Esophagus muscularis mucosa (tissue), 4 donors: Measurements from ENCODE around the gene TCEANC2. TPM values are rescaled to one million over a fixed set of nuclear protein-coding genes. Genes with fewer than 3 reads are reported as not detected.
"Not testable (repeated sequence)": the region's sequence is repeated elsewhere in the genome, so short reads cannot be mapped to it uniquely, and the experiment has no call there.

Source experiments
- DNase-seq: peaks from one replicate; pipeline ENCODE4 v3.0.0-alpha.2; 2017; ENCODE audit errors: extremely low spot score
- H3K27ac ChIP-seq, 4 donors: fragments of 200-600 bp; sonication (generic); replicated peaks in 1 of 4; 1 replicate in 3 of 4; 2 replicates in 1 of 4; pipeline ENCODE4 v1.5.1; 2016 to 2019; ENCODE audit warnings: mild to moderate bottlenecking in 1 of 4
- H3K27me3 ChIP-seq, 4 donors: fragments of 200-600 bp; sonication (generic); one replicate each; pipeline versions ENCODE4 v1.5.1 to v1.6.0; 2016 to 2019
- H3K36me3 ChIP-seq, 4 donors: fragments of 200-600 bp; sonication (generic); one replicate each; pipeline ENCODE4 v1.5.1; 2016 to 2019
- H3K4me1 ChIP-seq, 4 donors: fragments of 200-600 bp; sonication (generic); one replicate each; pipeline ENCODE4 v1.5.1; 2016 to 2019
- H3K4me3 ChIP-seq, 4 donors: fragments of 200-600 bp; sonication (generic); 1 replicate in 2 of 4; 2 replicates in 2 of 4; pipeline ENCODE4 v1.5.1; 2016 to 2019; ENCODE audit warnings: mild to moderate bottlenecking in 4 of 4, moderate library complexity in 1 of 4
- H3K9me3 ChIP-seq, 4 donors: fragments of 200-600 bp; sonication (generic); 1 replicate in 3 of 4; 2 replicates in 1 of 4; pipeline ENCODE4 v1.5.1; 2016 to 2019
- CTCF ChIP-seq, 3 experiments: fragments of 200-600 bp in 2 of 3; fragments of 450-650 bp in 1 of 3; sonication (generic) in 2 of 3; IDR thresholded peaks; one replicate each; pipeline ENCODE4 v1.5.1; 2017 to 2019; ENCODE audit warnings: antibody characterized with exemption in 3 of 3, mild to moderate bottlenecking in 2 of 3, moderate library complexity in 1 of 3
- EP300 ChIP-seq: sonication (generic); formaldehyde crosslinking; IDR thresholded peaks from one replicate; pipeline ENCODE4 v1.6.1; 2017; ENCODE audit warnings: antibody characterized with exemption
- POLR2A ChIP-seq: fragments of 450-650 bp; IDR thresholded peaks from one replicate; pipeline ENCODE4 v1.6.1; 2017; ENCODE audit warnings: antibody characterized with exemption, moderate library complexity, mild to moderate bottlenecking, low read depth
- POLR2AphosphoS5 ChIP-seq, 2 donors: sonication (generic); formaldehyde crosslinking; IDR thresholded peaks; one replicate each; pipeline ENCODE4 v1.6.1; 2017; ENCODE audit warnings: antibody characterized with exemption in 2 of 2
- WGBS: methylation state at CpG from one replicate; pipeline ENCODE4 v1.1.5; 2018; 5-methylcytosine and 5-hydroxymethylcytosine counted together
- intact Hi-C: fragments of 100-400 bp; cut with DNase I; formaldehyde crosslinking; loops from one replicate; pipeline ENCODE4 v1.15.1; 2023
- total RNA-seq, 4 donors: library from RNA; depleted of rRNA; stranded (reverse); fragments of >200 nt; gene quantifications; one replicate each; pipeline versions ENCODE4 v1.1.0 to v1.2.1, GENCODE V29; 2016

The TCEANC2 gene
- total RNA-seq, result 1 to 10 TPM; 4.8 to 8.6 (median 7.1) TPM

DNA sequence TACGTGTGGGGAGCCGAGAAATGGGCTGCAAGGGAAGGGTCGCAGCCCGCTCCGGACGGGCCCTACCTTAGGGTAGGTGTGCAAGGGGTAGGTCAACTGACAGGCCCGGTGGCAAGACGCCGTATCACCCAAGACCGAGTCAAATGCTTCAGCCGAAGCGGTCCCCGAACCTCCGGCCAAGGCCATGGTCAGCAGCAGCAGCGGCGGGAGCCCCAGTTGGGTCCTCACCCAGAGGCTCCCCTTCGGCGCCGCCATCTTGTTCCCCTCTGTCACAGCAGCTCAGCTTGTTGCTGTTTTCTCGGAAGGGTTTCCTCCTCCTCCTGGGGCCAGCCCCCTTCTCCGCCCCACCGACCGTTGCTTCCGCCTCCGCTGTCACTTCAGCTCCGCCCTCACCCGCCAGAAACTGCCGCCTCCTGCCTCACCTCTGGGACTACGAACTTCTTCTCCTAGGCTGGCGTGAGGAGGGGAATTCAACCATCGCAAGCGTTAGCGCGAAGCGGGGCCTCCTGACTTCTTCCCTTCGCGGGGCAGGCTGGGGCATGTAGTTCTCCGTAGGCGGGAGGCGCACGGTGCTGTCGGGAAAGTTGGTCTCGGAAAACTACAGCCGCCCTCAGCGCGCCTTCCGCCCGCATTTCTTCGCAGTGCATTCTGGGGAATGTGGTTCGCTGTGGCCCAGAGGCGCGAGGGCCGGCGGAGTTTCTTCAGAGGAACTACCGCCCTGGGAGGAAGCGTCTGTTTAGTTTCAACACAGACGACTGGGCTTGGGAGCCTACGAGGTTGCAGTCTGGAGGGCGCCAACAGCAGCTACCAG, at the start of gene TCEANC2, which contains the start of gene TMEM59:
TCEANC2 (plus strand) TSS at position 675 of the 811 bp plus-strand sequence. CDS start 815 bp downstream, outside the sequence.
TMEM59 (minus strand) TSS at position 271 of the 811 bp plus-strand sequence; CDS start at position 255, 16 bp downstream.
- H3K36me3 ChIP-seq, result no peaks in the 10 kb centered on the region
- TF ChIP-seq CTCF (IDR thresholded peaks at IDR 0.05) (peak in 1 of 3 experiments; percentile 16), EP300 (no peak), POLR2A (peak; percentile 51), POLR2AphosphoS5 (IDR thresholded peaks at IDR 0.05) (peak; percentile 93)
- no peaks in the 10 kb centered on the region for H3K9me3 ChIP-seq
- WGBS, result under 1% methylated on average over 40 of the region's 59 CpGs
- H3K4me1 ChIP-seq, result peaks cover 37 to 57% (median 55%) of the 10 kb centered on the region in 4 donors
- intact Hi-C loops, result no loop called here
- H3K27ac ChIP-seq, result peak within 1 kb of the TSS; percentile 92 to 98 (median 96)
- peak within 1 kb of the TSS; percentile 73 to 96 (median 89) for H3K4me3 ChIP-seq
- DNase-seq, result peak; percentile 99
- no peaks in the 10 kb centered on the region for H3K27me3 ChIP-seq

DNA sequence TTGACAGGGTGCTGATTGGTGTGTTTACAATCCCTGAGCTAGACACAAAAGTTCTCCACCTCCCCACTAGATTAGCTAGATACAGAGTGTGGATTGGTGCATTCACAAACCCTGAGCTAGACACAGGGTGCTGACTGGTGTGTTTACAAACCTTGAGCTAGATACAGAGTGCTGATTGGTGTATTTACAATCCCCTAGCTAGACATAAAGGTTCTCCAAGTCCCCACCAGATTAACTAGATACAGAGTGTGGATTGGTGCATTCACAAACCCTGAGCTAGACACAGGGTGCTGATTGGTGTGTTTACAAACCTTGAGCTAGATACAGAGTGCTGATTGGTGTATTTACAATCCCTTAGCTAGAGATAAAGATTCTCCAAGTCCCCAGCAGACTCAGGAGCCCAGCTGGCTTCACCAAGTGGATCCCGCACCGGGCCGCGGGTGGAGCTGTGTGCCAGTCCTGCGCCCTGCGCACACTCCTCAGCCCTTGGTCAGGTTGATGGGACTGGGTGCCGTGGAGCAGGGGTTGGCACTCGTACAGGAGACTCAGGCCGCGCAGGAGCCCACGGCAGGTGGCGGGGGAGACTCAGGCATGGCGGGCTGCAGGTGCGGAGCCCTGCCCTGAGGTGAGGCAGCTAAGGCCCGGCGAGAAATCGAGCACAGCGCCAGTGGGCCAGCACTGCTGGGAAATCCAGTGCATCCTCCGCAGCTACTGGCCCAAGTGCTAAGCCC, 49.5 kb upstream of the TCEANC2 start:
- H3K27me3 ChIP-seq, intact Hi-C loops, H3K4me1 ChIP-seq, H3K27ac ChIP-seq, H3K36me3 ChIP-seq, H3K4me3 ChIP-seq, H3K9me3 ChIP-seq, DNase-seq: not testable (repeated sequence)
- WGBS, result no CpG with 5 or more reads among the region's 19 CpGs

DNA sequence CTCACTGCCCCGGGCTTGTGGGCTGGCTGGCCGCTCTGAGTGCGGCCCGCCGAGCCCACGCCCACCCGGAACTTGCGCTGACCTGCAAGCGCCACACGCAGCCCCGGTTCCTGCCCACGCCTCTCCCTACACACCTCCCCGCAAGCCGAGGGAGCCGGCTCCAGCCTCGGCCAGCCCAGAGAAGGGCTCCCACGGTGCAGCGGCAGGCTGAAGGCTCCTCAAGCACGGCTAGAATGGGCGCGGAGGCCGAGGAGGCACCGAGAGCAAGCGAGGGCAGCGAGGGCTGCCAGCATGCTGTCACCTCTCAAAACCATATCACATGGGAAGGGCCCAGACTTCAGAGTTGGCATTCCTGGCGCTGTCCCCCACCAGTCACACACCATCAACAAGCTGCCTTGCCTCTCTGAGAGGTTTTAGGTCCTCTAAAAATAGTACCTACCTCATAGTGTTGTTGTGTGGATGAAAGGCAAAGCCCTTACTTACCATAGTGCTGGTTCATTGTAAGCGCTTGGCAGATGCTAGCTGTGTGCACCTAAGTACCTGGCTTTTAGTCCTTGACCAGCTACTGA, 48.8 kb upstream of the TCEANC2 start:
- no peak overlapping the region for H3K27ac ChIP-seq
- no peaks in the 10 kb centered on the region for H3K9me3 ChIP-seq
- H3K27me3 ChIP-seq, result peaks cover 0 to under 1% (median 0%) of the 10 kb centered on the region in 4 donors
- no peaks in the 10 kb centered on the region for H3K36me3 ChIP-seq
- intact Hi-C loops, result no loop called here
- TF ChIP-seq EP300, result no peak
- no peak for TF ChIP-seq CTCF (IDR thresholded peaks at IDR 0.05)
- no peak for TF ChIP-seq POLR2A
- no peak for TF ChIP-seq POLR2AphosphoS5 (IDR thresholded peaks at IDR 0.05)
- H3K4me3 ChIP-seq, result no peak overlapping the region
- DNase-seq, result no peak
- H3K4me1 ChIP-seq, result no peaks in the 10 kb centered on the region
- WGBS, result 100% methylated on average over 5 of the region's 27 CpGs

DNA sequence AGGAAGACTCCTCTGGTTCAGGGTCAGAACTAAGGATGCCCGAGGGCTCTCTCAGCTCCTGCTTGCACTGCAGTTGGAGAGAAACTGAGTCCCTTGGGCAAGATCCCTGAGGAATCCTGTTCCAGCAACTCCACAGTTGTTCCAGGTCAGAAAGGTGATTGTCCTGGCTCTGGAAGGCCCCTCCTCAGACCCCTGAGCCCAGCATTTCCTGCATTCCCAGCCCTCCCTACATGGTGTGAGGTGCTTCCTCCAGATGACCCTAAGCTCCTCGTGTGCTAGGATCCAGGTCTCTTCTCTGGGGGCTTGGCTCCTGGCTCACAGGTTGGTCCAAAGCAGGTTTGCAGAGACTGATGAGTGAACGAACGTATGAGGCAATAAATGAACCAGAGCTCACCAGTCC, 46.9 kb upstream of the TCEANC2 start:
- Histone ChIP-seq H3K36me3 (no peaks in the 10 kb centered on the region), H3K27me3 (peaks cover 0 to 10% (median 0%) of the 10 kb centered on the region in 4 donors), H3K4me1 (no peaks in the 10 kb centered on the region), H3K27ac (no peak overlapping the region), H3K9me3 (no peaks in the 10 kb centered on the region), H3K4me3 (no peak overlapping the region)
- TF ChIP-seq POLR2AphosphoS5 (IDR thresholded peaks at IDR 0.05) (no peak), CTCF (IDR thresholded peaks at IDR 0.05) (no peak), POLR2A (no peak), EP300 (no peak)
- no peak for DNase-seq
- intact Hi-C loops, result no loop called here
- WGBS, result 84% methylated on average over 4 of the region's 4 CpGs

DNA sequence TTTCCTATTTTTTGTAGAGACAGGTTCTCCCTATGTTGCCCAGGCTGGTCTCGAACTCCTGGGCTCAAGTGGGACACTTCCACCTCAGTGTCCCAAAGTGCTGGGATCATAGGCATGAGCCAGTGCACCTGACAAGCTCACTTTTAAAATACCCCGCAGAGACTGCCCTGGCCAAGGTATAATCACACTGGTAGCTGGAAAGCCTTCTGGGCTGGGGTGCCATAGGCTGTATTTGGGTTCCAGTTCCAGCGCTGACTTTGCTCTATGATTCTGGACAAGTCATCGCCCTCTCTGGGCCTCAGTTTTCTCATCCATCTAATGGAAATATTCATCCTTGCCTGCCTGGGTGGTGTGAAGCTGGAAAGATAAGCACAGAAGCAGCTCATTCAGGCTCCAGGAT, 45.8 kb upstream of the TCEANC2 start:
- 90% methylated on average over 3 of the region's 4 CpGs for WGBS
- no peaks in the 10 kb centered on the region for H3K36me3 ChIP-seq
- peak; percentile 74 for DNase-seq
- TF ChIP-seq POLR2A (no peak), CTCF (IDR thresholded peaks at IDR 0.05) (no peak), EP300 (no peak), POLR2AphosphoS5 (IDR thresholded peaks at IDR 0.05) (no peak)
- H3K27ac ChIP-seq, result no peak overlapping the region
- H3K4me1 ChIP-seq, result no peaks in the 10 kb centered on the region
- intact Hi-C loops, result no loop called here
- H3K9me3 ChIP-seq, result no peaks in the 10 kb centered on the region
- H3K27me3 ChIP-seq, result peaks cover 0 to 14% (median 0%) of the 10 kb centered on the region in 4 donors
- H3K4me3 ChIP-seq, result no peak overlapping the region
